Measurements from ENCODE around the gene CYB561D1. TPM values are rescaled to one million over a fixed set of nuclear protein-coding genes. Genes with fewer than 3 reads are reported as not detected.

CYB561D1 gene
- total RNA-seq, 4 donors from 2014 or later, result 1.7 to 24.0 (median 20.9) TPM

DNA sequence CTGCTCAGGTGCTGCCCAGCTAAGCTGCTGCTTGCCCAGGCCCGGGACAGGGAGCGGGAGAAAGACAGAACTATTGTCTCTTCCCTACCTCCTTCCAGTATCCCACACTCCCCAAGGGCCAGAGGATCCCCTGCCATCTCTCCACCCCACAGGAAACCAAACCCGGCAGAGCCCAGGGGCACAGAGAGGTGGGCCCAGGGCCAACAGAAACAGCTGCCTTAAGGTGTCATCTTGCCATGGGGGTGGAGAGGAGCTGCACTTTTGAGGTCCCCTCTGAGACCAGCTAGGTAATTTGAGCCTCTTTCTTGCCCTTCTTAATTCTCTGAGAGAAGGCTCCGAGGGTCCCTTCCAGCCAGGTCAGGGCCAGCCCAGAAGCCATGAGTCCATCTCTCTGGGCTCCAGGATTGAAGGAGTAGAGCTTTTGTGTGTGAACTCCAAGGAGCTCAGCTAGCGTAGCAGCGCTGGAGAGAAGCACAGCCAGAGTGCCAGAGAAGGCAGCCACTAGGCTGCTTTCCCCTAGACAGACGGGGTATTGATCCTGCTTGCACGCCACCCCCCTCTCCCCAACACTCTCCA, 36.1 kb downstream of the CYB561D1 start:
- H3K36me3 ChIP-seq, result no peaks in the 10 kb centered on the region
- H3K27ac ChIP-seq, result peak overlapping the region in 1 of 4 donors; percentile 17
- no peak for TF ChIP-seq POLR2A (IDR thresholded peaks at IDR 0.05)
- TF ChIP-seq, protein P1, sequence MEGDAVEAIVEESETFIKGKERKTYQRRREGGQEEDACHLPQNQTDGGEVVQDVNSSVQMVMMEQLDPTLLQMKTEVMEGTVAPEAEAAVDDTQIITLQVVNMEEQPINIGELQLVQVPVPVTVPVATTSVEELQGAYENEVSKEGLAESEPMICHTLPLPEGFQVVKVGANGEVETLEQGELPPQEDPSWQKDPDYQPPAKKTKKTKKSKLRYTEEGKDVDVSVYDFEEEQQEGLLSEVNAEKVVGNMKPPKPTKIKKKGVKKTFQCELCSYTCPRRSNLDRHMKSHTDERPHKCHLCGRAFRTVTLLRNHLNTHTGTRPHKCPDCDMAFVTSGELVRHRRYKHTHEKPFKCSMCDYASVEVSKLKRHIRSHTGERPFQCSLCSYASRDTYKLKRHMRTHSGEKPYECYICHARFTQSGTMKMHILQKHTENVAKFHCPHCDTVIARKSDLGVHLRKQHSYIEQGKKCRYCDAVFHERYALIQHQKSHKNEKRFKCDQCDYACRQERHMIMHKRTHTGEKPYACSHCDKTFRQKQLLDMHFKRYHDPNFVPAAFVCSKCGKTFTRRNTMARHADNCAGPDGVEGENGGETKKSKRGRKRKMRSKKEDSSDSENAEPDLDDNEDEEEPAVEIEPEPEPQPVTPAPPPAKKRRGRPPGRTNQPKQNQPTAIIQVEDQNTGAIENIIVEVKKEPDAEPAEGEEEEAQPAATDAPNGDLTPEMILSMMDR (IDR thresholded peaks at IDR 0.05), result no peak
- no peak for DNase-seq
- H3K27me3 ChIP-seq, result no peaks in the 10 kb centered on the region
- H3K9me3 ChIP-seq, result no peaks in the 10 kb centered on the region
- peaks cover 0 to 10% (median 6%) of the 10 kb centered on the region in 4 donors for H3K4me1 ChIP-seq
- H3K4me3 ChIP-seq, result no peak overlapping the region

DNA sequence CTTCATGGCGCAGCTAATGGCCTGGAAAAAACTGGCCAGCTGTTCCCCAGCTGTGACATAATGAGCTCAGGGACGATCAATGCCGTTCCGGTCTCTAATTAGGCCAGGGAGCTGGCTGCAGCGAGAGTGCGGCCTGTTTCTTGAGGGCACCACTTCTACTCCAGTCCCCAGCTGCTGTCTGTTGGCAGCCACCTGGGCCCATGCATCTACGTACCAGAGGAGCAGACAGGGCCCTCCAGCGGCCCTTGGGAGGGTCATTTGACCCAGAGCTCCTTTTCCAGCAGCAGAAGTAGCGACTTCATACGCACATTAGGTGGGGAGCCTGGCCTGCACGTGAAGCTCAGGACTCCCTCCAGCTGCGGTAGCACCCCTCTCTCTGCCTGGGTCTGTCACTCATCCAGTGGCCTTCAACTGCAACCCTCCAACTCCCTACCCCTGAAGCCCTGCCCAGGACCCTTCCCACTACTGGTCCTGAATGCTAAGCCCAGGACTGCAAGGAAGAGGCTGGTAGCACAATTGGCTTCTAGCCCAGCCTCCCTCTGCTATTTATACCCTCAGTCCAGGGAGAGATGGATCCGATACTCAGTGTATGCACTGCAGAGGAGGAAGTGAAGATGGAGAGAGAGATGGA, 36.7 kb downstream of the CYB561D1 start:
- H3K27ac ChIP-seq, result peak overlapping the region in 1 of 4 donors; percentile 17
- no peaks in the 10 kb centered on the region for H3K36me3 ChIP-seq
- H3K9me3 ChIP-seq, result no peaks in the 10 kb centered on the region
- H3K4me1 ChIP-seq, result peaks cover 0 to 10% (median 6%) of the 10 kb centered on the region in 4 donors
- H3K27me3 ChIP-seq, result no peaks in the 10 kb centered on the region
- TF ChIP-seq, protein P1 (IDR thresholded peaks at IDR 0.05), result no peak
- no peak for TF ChIP-seq POLR2A (IDR thresholded peaks at IDR 0.05)
- no peak for DNase-seq
- H3K4me3 ChIP-seq, result no peak overlapping the region

GRCh38 chr1:109531380-109531779, 37.5 kb downstream of the CYB561D1 start:
- Histone ChIP-seq H3K27ac (peak overlapping the region in 1 of 4 donors; percentile 8), H3K27me3 (no peaks in the 10 kb centered on the region), H3K4me1 (peaks cover 0 to 10% (median 6%) of the 10 kb centered on the region in 4 donors), H3K36me3 (no peaks in the 10 kb centered on the region), H3K9me3 (no peaks in the 10 kb centered on the region), H3K4me3 (no peak overlapping the region)
- no peak for DNase-seq
- no peak for TF ChIP-seq POLR2A (IDR thresholded peaks at IDR 0.05)
- TF ChIP-seq, protein P1 (IDR thresholded peaks at IDR 0.05), result no peak

DNA sequence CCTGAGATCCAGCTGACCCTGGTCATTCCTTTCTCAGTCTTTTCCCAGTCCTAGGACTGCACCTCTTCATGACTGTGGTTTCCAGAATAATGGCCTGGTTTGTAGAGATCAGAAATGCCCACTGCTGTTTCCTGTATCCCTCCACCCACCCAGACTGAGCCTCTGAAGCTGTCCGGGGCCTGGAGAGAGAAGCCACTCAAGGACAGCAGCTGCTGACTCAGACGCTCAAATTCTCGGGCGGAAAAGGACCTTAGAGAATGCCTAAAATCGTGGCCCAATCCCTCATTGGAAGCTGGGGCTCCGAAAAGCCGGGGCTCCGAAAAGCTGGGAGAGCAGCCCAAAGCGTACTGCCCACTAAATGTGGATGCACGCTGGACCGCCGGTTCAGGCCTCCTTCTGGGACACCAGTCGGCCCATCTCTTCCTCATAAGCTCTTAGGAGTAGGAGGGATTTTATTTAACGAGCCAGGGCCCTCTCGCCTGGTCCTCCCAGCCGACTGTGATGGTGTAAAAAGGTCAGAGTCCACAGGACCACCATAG, 38.0 kb downstream of the CYB561D1 start:
- DNase-seq, result no peak
- Histone ChIP-seq H3K27me3 (no peaks in the 10 kb centered on the region), H3K4me3 (peak overlapping the region in 2 of 4 donors; percentile 10 to 39), H3K36me3 (no peaks in the 10 kb centered on the region), H3K27ac (peak overlapping the region in 2 of 4 donors; percentile 8 to 60), H3K9me3 (no peaks in the 10 kb centered on the region), H3K4me1 (peaks cover 0 to 10% (median 6%) of the 10 kb centered on the region in 4 donors)
- TF ChIP-seq, protein P1 (IDR thresholded peaks at IDR 0.05), result no peak
- TF ChIP-seq POLR2A (IDR thresholded peaks at IDR 0.05), result no peak

DNA sequence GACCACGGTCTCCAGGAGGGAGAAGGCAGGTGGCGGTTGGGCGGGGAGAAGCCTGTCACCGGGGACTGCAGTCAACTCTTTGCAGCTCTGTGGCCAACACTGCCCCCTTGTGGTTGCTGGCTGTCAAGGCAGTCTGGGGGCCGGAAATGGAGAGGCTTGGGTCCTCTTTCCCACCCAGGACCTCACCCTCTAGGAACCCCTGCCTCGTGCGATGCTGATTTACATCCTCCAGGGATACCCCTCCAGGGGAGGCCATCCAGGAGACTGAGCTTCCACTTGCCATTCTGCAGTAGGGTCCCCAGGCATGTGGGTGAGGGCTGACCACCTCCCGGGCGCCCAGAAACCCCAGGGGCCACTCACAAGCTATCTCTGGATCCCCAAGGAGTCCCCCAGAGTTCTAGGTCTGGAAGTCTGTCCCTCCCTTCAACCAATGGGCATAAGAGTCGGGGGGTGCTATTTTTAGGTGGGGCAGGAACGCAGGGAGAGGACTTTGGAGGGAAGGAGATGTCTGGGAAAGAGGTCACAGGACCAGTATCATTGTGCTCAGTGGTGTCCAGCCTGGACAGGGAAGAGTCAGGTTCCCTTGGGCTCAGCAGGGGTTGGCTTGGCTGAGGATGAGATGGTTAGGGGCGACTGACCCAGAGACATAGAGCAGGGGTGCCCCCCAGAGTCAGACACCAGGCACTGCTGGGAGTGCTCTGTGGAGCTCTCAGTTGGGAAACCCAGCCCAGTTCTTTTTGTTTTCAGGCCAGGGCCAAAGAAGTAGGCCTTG, 38.7 kb downstream of the CYB561D1 start:
- H3K4me3 ChIP-seq, result peak overlapping the region; percentile 10 to 39 (median 23)
- TF ChIP-seq, protein P1 (IDR thresholded peaks at IDR 0.05), result peak; percentile 96 to 99 (median 98)
- TF ChIP-seq POLR2A (IDR thresholded peaks at IDR 0.05), result no peak
- H3K9me3 ChIP-seq, result no peaks in the 10 kb centered on the region
- H3K4me1 ChIP-seq, result peaks cover 0 to 10% (median 6%) of the 10 kb centered on the region in 4 donors
- DNase-seq, result peak; percentile 85 to 93 (median 88)
- H3K27me3 ChIP-seq, result no peaks in the 10 kb centered on the region
- H3K27ac ChIP-seq, result peak overlapping the region in 2 of 4 donors; percentile 8 to 60
- no peaks in the 10 kb centered on the region for H3K36me3 ChIP-seq
